ENCODE results near the gene ARHGEF25. TPM values are rescaled to one million over a fixed set of nuclear protein-coding genes. Genes with fewer than 3 reads are reported as not detected.
A peak's percentile ranks its signal among the peaks of the same experiment; 100 is the strongest.

The ARHGEF25 gene
- total RNA-seq, 1 experiment from 2014 or later = 5.2 TPM

- H3K4me3 ChIP-seq (ENCODE audit: low read depth, low read length) = no peak overlapping the region
- Mint-ChIP-seq H3K9me3 (ENCODE audit: unreplicated experiment) (no peaks in the 10 kb centered on the region), H3K4me3 (ENCODE audit: unreplicated experiment) (no peak overlapping the region), H3K27me3 (ENCODE audit: insufficient read depth, unreplicated experiment) (peaks cover 4% of the 10 kb centered on the region), H3K36me3 (ENCODE audit: insufficient read depth, unreplicated experiment) (no peaks in the 10 kb centered on the region), H3K27ac (ENCODE audit: unreplicated experiment) (peak overlapping the region; percentile 69), H3K4me1 (ENCODE audit: low read depth, unreplicated experiment) (peaks cover 16% of the 10 kb centered on the region)
- peaks cover 17% of the 10 kb centered on the region for H3K4me1 ChIP-seq
- TF ChIP-seq, protein P1, sequence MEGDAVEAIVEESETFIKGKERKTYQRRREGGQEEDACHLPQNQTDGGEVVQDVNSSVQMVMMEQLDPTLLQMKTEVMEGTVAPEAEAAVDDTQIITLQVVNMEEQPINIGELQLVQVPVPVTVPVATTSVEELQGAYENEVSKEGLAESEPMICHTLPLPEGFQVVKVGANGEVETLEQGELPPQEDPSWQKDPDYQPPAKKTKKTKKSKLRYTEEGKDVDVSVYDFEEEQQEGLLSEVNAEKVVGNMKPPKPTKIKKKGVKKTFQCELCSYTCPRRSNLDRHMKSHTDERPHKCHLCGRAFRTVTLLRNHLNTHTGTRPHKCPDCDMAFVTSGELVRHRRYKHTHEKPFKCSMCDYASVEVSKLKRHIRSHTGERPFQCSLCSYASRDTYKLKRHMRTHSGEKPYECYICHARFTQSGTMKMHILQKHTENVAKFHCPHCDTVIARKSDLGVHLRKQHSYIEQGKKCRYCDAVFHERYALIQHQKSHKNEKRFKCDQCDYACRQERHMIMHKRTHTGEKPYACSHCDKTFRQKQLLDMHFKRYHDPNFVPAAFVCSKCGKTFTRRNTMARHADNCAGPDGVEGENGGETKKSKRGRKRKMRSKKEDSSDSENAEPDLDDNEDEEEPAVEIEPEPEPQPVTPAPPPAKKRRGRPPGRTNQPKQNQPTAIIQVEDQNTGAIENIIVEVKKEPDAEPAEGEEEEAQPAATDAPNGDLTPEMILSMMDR (IDR thresholded peaks at IDR 0.05; ENCODE audit: insufficient read depth in 1 of 2, low read depth in 1 of 2, low read length in 1 of 2, severe bottlenecking in 1 of 2, unreplicated experiment in 1 of 2) = no peak
- intact Hi-C loops (cut with micrococcal nuclease; ENCODE audit: unreplicated experiment) = loop anchor here (5.0 kb wide), 1 partner anchor 112 kb away; the partner anchor contains the start of gene OS9
- peak; percentile 18 to 27 for DNase-seq
- ChIA-PET CTCF (interaction anchor here (0.6 to 0.9 kb wide), 3 partner anchors 31 to 53 kb away, joined by 3 to 4 read pairs (median 4); partner anchors contain the start of genes ARHGEF25 and B4GALNT1), POLR2A (no interaction called here)
- no peaks in the 10 kb centered on the region for H3K36me3 ChIP-seq (ENCODE audit: control insufficient read depth, insufficient read depth, low read length)
- no TSS peak for BruUV-seq (replicated peaks)
- no peaks in the 10 kb centered on the region for H3K9me3 ChIP-seq
- no peaks in the 10 kb centered on the region for H3K27me3 ChIP-seq (replicated peaks; ENCODE audit: control insufficient read depth, insufficient read depth, low read length)
Observed at GRCh38 chr12:57579677-57580465, 31.4 kb upstream of the ARHGEF25 start.

DNA sequence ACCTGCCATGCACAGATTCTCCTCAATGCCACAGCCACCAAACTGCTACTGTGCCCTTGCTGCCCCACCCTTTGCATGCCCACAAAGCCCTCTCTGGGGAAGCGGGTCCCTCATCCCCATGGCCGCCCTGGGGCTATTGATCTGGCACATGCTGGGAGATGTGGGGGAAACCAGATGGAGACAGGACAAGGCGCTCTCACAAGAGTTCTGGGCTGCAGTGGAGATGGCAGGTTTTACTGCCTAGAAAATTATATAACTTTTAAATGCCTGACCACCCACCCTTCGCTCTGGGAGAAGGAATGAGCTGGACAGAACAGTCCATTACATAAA, 30.8 kb upstream of the ARHGEF25 start:
- no peaks in the 10 kb centered on the region for H3K27me3 ChIP-seq (replicated peaks; ENCODE audit: control insufficient read depth, insufficient read depth, low read length)
- DNase-seq = peak in 1 of 2 experiments; percentile 14
- intact Hi-C loops (cut with micrococcal nuclease; ENCODE audit: unreplicated experiment) = loop anchor here (5.0 kb wide), 1 partner anchor 112 kb away; the partner anchor contains the start of gene OS9
- H3K27ac Mint-ChIP-seq (ENCODE audit: unreplicated experiment) = no peak overlapping the region
- H3K4me1 ChIP-seq = peaks cover 17% of the 10 kb centered on the region
- H3K4me3 ChIP-seq (ENCODE audit: low read depth, low read length) = no peak overlapping the region
- H3K9me3 ChIP-seq = no peaks in the 10 kb centered on the region
- CTCF ChIA-PET = interaction anchor here (0.6 to 1.6 kb wide), 2 partner anchors 53 to 155 kb away, joined by 4 to 5 read pairs; partner anchors contain the start of gene B4GALNT1
- POLR2A ChIA-PET = no interaction called here
- H3K27me3 Mint-ChIP-seq (ENCODE audit: insufficient read depth, unreplicated experiment) = peaks cover 4% of the 10 kb centered on the region
- no peak overlapping the region for H3K4me3 Mint-ChIP-seq (ENCODE audit: unreplicated experiment)
- peaks cover 16% of the 10 kb centered on the region for H3K4me1 Mint-ChIP-seq (ENCODE audit: low read depth, unreplicated experiment)
- TF ChIP-seq, protein P1 (IDR thresholded peaks at IDR 0.05; ENCODE audit: insufficient read depth in 1 of 2, low read depth in 1 of 2, low read length in 1 of 2, severe bottlenecking in 1 of 2, unreplicated experiment in 1 of 2) = no peak
- H3K36me3 ChIP-seq (ENCODE audit: control insufficient read depth, insufficient read depth, low read length) = no peaks in the 10 kb centered on the region
- H3K9me3 Mint-ChIP-seq (ENCODE audit: unreplicated experiment) = no peaks in the 10 kb centered on the region
- no peaks in the 10 kb centered on the region for H3K36me3 Mint-ChIP-seq (ENCODE audit: insufficient read depth, unreplicated experiment)
- BruUV-seq (replicated peaks) = no TSS peak

GRCh38 chr12:57581802-57582201, 29.4 kb upstream of the ARHGEF25 start:
- POLR2A ChIA-PET = no interaction called here

More at GRCh38 chr12:57581802-57582201, 29.4 kb upstream of the ARHGEF25 start:
- H3K4me1 ChIP-seq = peaks cover 16% of the 10 kb centered on the region
- Mint-ChIP-seq H3K36me3 (ENCODE audit: insufficient read depth, unreplicated experiment) (no peaks in the 10 kb centered on the region), H3K27me3 (ENCODE audit: insufficient read depth, unreplicated experiment) (peaks cover 4% of the 10 kb centered on the region), H3K4me3 (ENCODE audit: unreplicated experiment) (no peak overlapping the region), H3K27ac (ENCODE audit: unreplicated experiment) (no peak overlapping the region), H3K4me1 (ENCODE audit: low read depth, unreplicated experiment) (peaks cover 16% of the 10 kb centered on the region), H3K9me3 (ENCODE audit: unreplicated experiment) (no peaks in the 10 kb centered on the region)
- TF ChIP-seq, protein P1 (IDR thresholded peaks at IDR 0.05; ENCODE audit: insufficient read depth in 1 of 2, low read depth in 1 of 2, low read length in 1 of 2, severe bottlenecking in 1 of 2, unreplicated experiment in 1 of 2) = no peak
- no TSS peak for BruUV-seq (replicated peaks)
- no peak overlapping the region for H3K4me3 ChIP-seq (ENCODE audit: low read depth, low read length)
- no peaks in the 10 kb centered on the region for H3K36me3 ChIP-seq (ENCODE audit: control insufficient read depth, insufficient read depth, low read length)
- CTCF ChIA-PET = interaction anchor here (1.0 to 2.3 kb wide), 4 partner anchors 41 to 154 kb away, joined by 3 to 16 read pairs (median 8); no protein-coding TSS in a partner anchor
- intact Hi-C loops (cut with micrococcal nuclease; ENCODE audit: unreplicated experiment) = loop anchor here (5.0 kb wide), 1 partner anchor 110 kb away; the partner anchor contains the start of gene OS9
- DNase-seq = peak in 1 of 2 experiments; percentile 1
- H3K9me3 ChIP-seq = no peaks in the 10 kb centered on the region
- no peaks in the 10 kb centered on the region for H3K27me3 ChIP-seq (replicated peaks; ENCODE audit: control insufficient read depth, insufficient read depth, low read length)

All from Caco-2 (cell line).